ENCODE measurements around the gene FOXJ1.

The FOXJ1 gene

GRCh38 chr17:76178124-76178523 is 37.1 kb upstream of the FOXJ1 start:
- peaks cover 0 to 7% (median 3%) of the 10 kb centered on the region in 5 donors for H3K4me1 ChIP-seq (ENCODE audit: control insufficient read depth in 5 of 5, insufficient read depth in 5 of 5, low read length in 5 of 5)
- H3K27ac ChIP-seq (ENCODE audit: low read depth, low read length), result no peak overlapping the region
- H3K9me3 ChIP-seq (ENCODE audit: control insufficient read depth in 5 of 5, low read length in 5 of 5), result no peaks in the 10 kb centered on the region
- no peak overlapping the region for H3K4me3 ChIP-seq (ENCODE audit: low read depth in 1 of 5, low read length in 5 of 5)
- no peaks in the 10 kb centered on the region for H3K27me3 ChIP-seq (ENCODE audit: control insufficient read depth in 5 of 5, insufficient read depth in 4 of 5, low read length in 5 of 5)
- no peaks in the 10 kb centered on the region for H3K36me3 ChIP-seq (ENCODE audit: control insufficient read depth in 5 of 5, insufficient read depth in 5 of 5, low read length in 5 of 5)
- H3K9ac ChIP-seq (ENCODE audit: low read length in 5 of 5), result no peak overlapping the region

- Histone ChIP-seq H3K9ac (ENCODE audit: low read length in 5 of 5) (no peak overlapping the region), H3K36me3 (ENCODE audit: control insufficient read depth in 5 of 5, insufficient read depth in 5 of 5, low read length in 5 of 5) (no peaks in the 10 kb centered on the region), H3K27ac (ENCODE audit: low read depth, low read length) (no peak overlapping the region), H3K4me3 (ENCODE audit: low read depth in 1 of 5, low read length in 5 of 5) (no peak overlapping the region), H3K4me1 (ENCODE audit: control insufficient read depth in 5 of 5, insufficient read depth in 5 of 5, low read length in 5 of 5) (peaks cover 0 to 3% (median 1%) of the 10 kb centered on the region in 5 donors), H3K9me3 (ENCODE audit: control insufficient read depth in 5 of 5, low read length in 5 of 5) (no peaks in the 10 kb centered on the region), H3K27me3 (ENCODE audit: control insufficient read depth in 5 of 5, insufficient read depth in 4 of 5, low read length in 5 of 5) (no peaks in the 10 kb centered on the region)
Measured at GRCh38 chr17:76176701-76177574, 35.9 kb upstream of the FOXJ1 start.

- Histone ChIP-seq H3K36me3 (ENCODE audit: control insufficient read depth in 5 of 5, insufficient read depth in 5 of 5, low read length in 5 of 5) (no peaks in the 10 kb centered on the region), H3K27ac (ENCODE audit: low read depth, low read length) (no peak overlapping the region), H3K9me3 (ENCODE audit: control insufficient read depth in 5 of 5, low read length in 5 of 5) (no peaks in the 10 kb centered on the region), H3K4me1 (ENCODE audit: control insufficient read depth in 5 of 5, insufficient read depth in 5 of 5, low read length in 5 of 5) (peaks cover 0 to 3% (median 0%) of the 10 kb centered on the region in 5 donors), H3K27me3 (ENCODE audit: control insufficient read depth in 5 of 5, insufficient read depth in 4 of 5, low read length in 5 of 5) (no peaks in the 10 kb centered on the region), H3K4me3 (ENCODE audit: low read depth in 1 of 5, low read length in 5 of 5) (no peak overlapping the region), H3K9ac (ENCODE audit: low read length in 5 of 5) (peak overlapping the region in 1 of 5 donors; percentile 14)
Measured at GRCh38 chr17:76174037-76174436, 33.0 kb upstream of the FOXJ1 start.

GRCh38 chr17:76173474-76173873 is 32.4 kb upstream of the FOXJ1 start:
- H3K27ac ChIP-seq (ENCODE audit: low read depth, low read length), result no peak overlapping the region
- H3K4me1 ChIP-seq (ENCODE audit: control insufficient read depth in 5 of 5, insufficient read depth in 5 of 5, low read length in 5 of 5), result peaks cover 0 to 3% (median 0%) of the 10 kb centered on the region in 5 donors
- H3K9me3 ChIP-seq (ENCODE audit: control insufficient read depth in 5 of 5, low read length in 5 of 5), result no peaks in the 10 kb centered on the region

GRCh38 chr17:76171706-76172105 is 30.7 kb upstream of the FOXJ1 start:
- no peak overlapping the region for H3K9ac ChIP-seq (ENCODE audit: low read length in 5 of 5)
- H3K4me1 ChIP-seq (ENCODE audit: control insufficient read depth in 5 of 5, insufficient read depth in 5 of 5, low read length in 5 of 5), result peaks cover 0 to 3% (median 0%) of the 10 kb centered on the region in 5 donors
- H3K27ac ChIP-seq (ENCODE audit: low read depth, low read length), result no peak overlapping the region
- no peak overlapping the region for H3K4me3 ChIP-seq (ENCODE audit: low read depth in 1 of 5, low read length in 5 of 5)
- H3K36me3 ChIP-seq (ENCODE audit: control insufficient read depth in 5 of 5, insufficient read depth in 5 of 5, low read length in 5 of 5), result peaks cover 0 to 2% (median 0%) of the 10 kb centered on the region in 5 donors
- no peaks in the 10 kb centered on the region for H3K27me3 ChIP-seq (ENCODE audit: control insufficient read depth in 5 of 5, insufficient read depth in 4 of 5, low read length in 5 of 5)
- no peaks in the 10 kb centered on the region for H3K9me3 ChIP-seq (ENCODE audit: control insufficient read depth in 5 of 5, low read length in 5 of 5)

More at GRCh38 chr17:76173474-76173873, 32.4 kb upstream of the FOXJ1 start:
- Histone ChIP-seq H3K36me3 (ENCODE audit: control insufficient read depth in 5 of 5, insufficient read depth in 5 of 5, low read length in 5 of 5) (no peaks in the 10 kb centered on the region), H3K9ac (ENCODE audit: low read length in 5 of 5) (peak overlapping the region in 1 of 5 donors; percentile 14), H3K27me3 (ENCODE audit: control insufficient read depth in 5 of 5, insufficient read depth in 4 of 5, low read length in 5 of 5) (no peaks in the 10 kb centered on the region), H3K4me3 (ENCODE audit: low read depth in 1 of 5, low read length in 5 of 5) (no peak overlapping the region)

GRCh38 chr17:76170114-76170513 is 29.1 kb upstream of the FOXJ1 start:
- Histone ChIP-seq H3K9me3 (ENCODE audit: control insufficient read depth in 5 of 5, low read length in 5 of 5) (no peaks in the 10 kb centered on the region), H3K27ac (ENCODE audit: low read depth, low read length) (no peak overlapping the region), H3K4me1 (ENCODE audit: control insufficient read depth in 5 of 5, insufficient read depth in 5 of 5, low read length in 5 of 5) (peaks cover 0 to 3% (median 0%) of the 10 kb centered on the region in 5 donors), H3K36me3 (ENCODE audit: control insufficient read depth in 5 of 5, insufficient read depth in 5 of 5, low read length in 5 of 5) (peaks cover 0 to 6% (median 0%) of the 10 kb centered on the region in 5 donors), H3K27me3 (ENCODE audit: control insufficient read depth in 5 of 5, insufficient read depth in 4 of 5, low read length in 5 of 5) (no peaks in the 10 kb centered on the region), H3K9ac (ENCODE audit: low read length in 5 of 5) (no peak overlapping the region), H3K4me3 (ENCODE audit: low read depth in 1 of 5, low read length in 5 of 5) (no peak overlapping the region)

- Histone ChIP-seq H3K27ac (ENCODE audit: low read depth, low read length) (no peak overlapping the region), H3K36me3 (ENCODE audit: control insufficient read depth in 5 of 5, insufficient read depth in 5 of 5, low read length in 5 of 5) (peaks cover 0 to 9% (median 3%) of the 10 kb centered on the region in 5 donors), H3K9ac (ENCODE audit: low read length in 5 of 5) (no peak overlapping the region), H3K27me3 (ENCODE audit: control insufficient read depth in 5 of 5, insufficient read depth in 4 of 5, low read length in 5 of 5) (no peaks in the 10 kb centered on the region), H3K4me3 (ENCODE audit: low read depth in 1 of 5, low read length in 5 of 5) (no peak overlapping the region), H3K9me3 (ENCODE audit: control insufficient read depth in 5 of 5, low read length in 5 of 5) (no peaks in the 10 kb centered on the region), H3K4me1 (ENCODE audit: control insufficient read depth in 5 of 5, insufficient read depth in 5 of 5, low read length in 5 of 5) (no peaks in the 10 kb centered on the region)
Measured at GRCh38 chr17:76166906-76167305, 25.9 kb upstream of the FOXJ1 start.

GRCh38 chr17:76166168-76166567 is 25.1 kb upstream of the FOXJ1 start:
- H3K27me3 ChIP-seq (ENCODE audit: control insufficient read depth in 5 of 5, insufficient read depth in 4 of 5, low read length in 5 of 5), result no peaks in the 10 kb centered on the region
- no peaks in the 10 kb centered on the region for H3K9me3 ChIP-seq (ENCODE audit: control insufficient read depth in 5 of 5, low read length in 5 of 5)
- H3K4me3 ChIP-seq (ENCODE audit: low read depth in 1 of 5, low read length in 5 of 5), result no peak overlapping the region
- no peaks in the 10 kb centered on the region for H3K4me1 ChIP-seq (ENCODE audit: control insufficient read depth in 5 of 5, insufficient read depth in 5 of 5, low read length in 5 of 5)
- H3K9ac ChIP-seq (ENCODE audit: low read length in 5 of 5), result no peak overlapping the region
- H3K27ac ChIP-seq (ENCODE audit: low read depth, low read length), result no peak overlapping the region
- peaks cover 2 to 16% (median 6%) of the 10 kb centered on the region in 5 donors for H3K36me3 ChIP-seq (ENCODE audit: control insufficient read depth in 5 of 5, insufficient read depth in 5 of 5, low read length in 5 of 5)

- Histone ChIP-seq H3K27ac (ENCODE audit: low read depth, low read length) (no peak overlapping the region), H3K4me1 (ENCODE audit: control insufficient read depth in 5 of 5, insufficient read depth in 5 of 5, low read length in 5 of 5) (no peaks in the 10 kb centered on the region), H3K27me3 (ENCODE audit: control insufficient read depth in 5 of 5, insufficient read depth in 4 of 5, low read length in 5 of 5) (no peaks in the 10 kb centered on the region), H3K36me3 (ENCODE audit: control insufficient read depth in 5 of 5, insufficient read depth in 5 of 5, low read length in 5 of 5) (peaks cover 2 to 20% (median 6%) of the 10 kb centered on the region in 5 donors), H3K9ac (ENCODE audit: low read length in 5 of 5) (no peak overlapping the region), H3K4me3 (ENCODE audit: low read depth in 1 of 5, low read length in 5 of 5) (no peak overlapping the region), H3K9me3 (ENCODE audit: control insufficient read depth in 5 of 5, low read length in 5 of 5) (no peaks in the 10 kb centered on the region)
Measured at GRCh38 chr17:76164331-76164730, 23.3 kb upstream of the FOXJ1 start.

GRCh38 chr17:76163919-76164318 is 22.9 kb upstream of the FOXJ1 start:
- Histone ChIP-seq H3K9ac (ENCODE audit: low read length in 5 of 5) (no peak overlapping the region), H3K27ac (ENCODE audit: low read depth, low read length) (no peak overlapping the region), H3K4me3 (ENCODE audit: low read depth in 1 of 5, low read length in 5 of 5) (no peak overlapping the region), H3K36me3 (ENCODE audit: control insufficient read depth in 5 of 5, insufficient read depth in 5 of 5, low read length in 5 of 5) (peaks cover 2 to 24% (median 9%) of the 10 kb centered on the region in 5 donors), H3K27me3 (ENCODE audit: control insufficient read depth in 5 of 5, insufficient read depth in 4 of 5, low read length in 5 of 5) (no peaks in the 10 kb centered on the region), H3K4me1 (ENCODE audit: control insufficient read depth in 5 of 5, insufficient read depth in 5 of 5, low read length in 5 of 5) (no peaks in the 10 kb centered on the region), H3K9me3 (ENCODE audit: control insufficient read depth in 5 of 5, low read length in 5 of 5) (no peaks in the 10 kb centered on the region)

Measured in subcutaneous abdominal adipose tissue (tissue), 5 donors.